Fibroblast of pulmonary artery (primary cell): ENCODE results near the gene DENND1A.

Experiments used
- DNase-seq: peaks from one replicate; pipeline ENCODE4 v3.0.0-alpha.2; 2010; ENCODE audit warnings: low read depth
- H3K4me3 ChIP-seq: replicated peaks from 2 replicates; pipeline ENCODE4 v1.5.1; 2011; ENCODE audit warnings: low read depth, mild to moderate bottlenecking, control low read depth, low read length, moderate library complexity
- CTCF ChIP-seq: IDR thresholded peaks from 2 replicates; pipeline ENCODE4 v1.5.1; 2011; ENCODE audit warnings: mild to moderate bottlenecking, control low read depth, low read length, inconsistent platforms; ENCODE audit errors: missing control alignments

DENND1A gene

GRCh38 chr9:123772374-123772773 is 157.6 kb downstream of the DENND1A start:
- TF ChIP-seq CTCF: no peak
- no peak for DNase-seq
- H3K4me3 ChIP-seq: no peak overlapping the region

GRCh38 chr9:123771690-123772089 is 158.2 kb downstream of the DENND1A start:
- no peak for TF ChIP-seq CTCF
- no peak for DNase-seq
- H3K4me3 ChIP-seq: no peak overlapping the region

- DNase-seq: no peak
- no peak overlapping the region for H3K4me3 ChIP-seq
- TF ChIP-seq CTCF: no peak
Observed at GRCh38 chr9:123769719-123770118, 160.2 kb downstream of the DENND1A start.

DNA sequence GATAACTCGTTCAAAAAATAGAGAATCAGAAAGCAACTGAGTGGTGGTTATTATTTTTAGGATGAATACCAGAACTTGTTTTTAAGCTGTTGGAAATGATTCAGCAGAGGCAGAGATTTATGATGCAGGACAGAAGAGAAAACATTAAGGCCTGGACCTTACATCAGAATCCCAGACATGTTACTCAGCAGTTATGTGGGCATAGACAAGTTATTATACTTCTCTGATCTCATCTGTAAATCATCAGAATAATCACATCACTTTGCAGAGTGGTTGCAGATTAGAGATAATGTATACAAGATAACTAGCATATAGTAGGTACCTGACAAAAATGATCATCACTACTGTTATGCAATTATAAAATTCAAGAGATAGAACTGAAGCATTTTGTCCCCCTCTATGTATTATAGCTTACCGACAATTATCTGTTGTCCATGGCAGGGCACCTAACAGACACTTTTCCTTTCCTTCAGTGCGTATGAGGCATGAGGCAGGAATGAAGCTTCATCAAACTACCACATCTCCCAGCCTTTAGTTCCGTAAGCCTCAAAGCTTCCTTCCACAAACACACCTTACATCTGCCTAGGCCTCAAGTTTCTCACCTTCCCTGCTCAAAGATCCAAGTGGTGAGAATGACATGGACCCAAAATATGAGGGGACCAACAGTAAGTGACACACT is 165.9 kb downstream of the DENND1A start:
- H3K4me3 ChIP-seq: no peak overlapping the region
- TF ChIP-seq CTCF: no peak
- DNase-seq: peak; percentile 36

DNA sequence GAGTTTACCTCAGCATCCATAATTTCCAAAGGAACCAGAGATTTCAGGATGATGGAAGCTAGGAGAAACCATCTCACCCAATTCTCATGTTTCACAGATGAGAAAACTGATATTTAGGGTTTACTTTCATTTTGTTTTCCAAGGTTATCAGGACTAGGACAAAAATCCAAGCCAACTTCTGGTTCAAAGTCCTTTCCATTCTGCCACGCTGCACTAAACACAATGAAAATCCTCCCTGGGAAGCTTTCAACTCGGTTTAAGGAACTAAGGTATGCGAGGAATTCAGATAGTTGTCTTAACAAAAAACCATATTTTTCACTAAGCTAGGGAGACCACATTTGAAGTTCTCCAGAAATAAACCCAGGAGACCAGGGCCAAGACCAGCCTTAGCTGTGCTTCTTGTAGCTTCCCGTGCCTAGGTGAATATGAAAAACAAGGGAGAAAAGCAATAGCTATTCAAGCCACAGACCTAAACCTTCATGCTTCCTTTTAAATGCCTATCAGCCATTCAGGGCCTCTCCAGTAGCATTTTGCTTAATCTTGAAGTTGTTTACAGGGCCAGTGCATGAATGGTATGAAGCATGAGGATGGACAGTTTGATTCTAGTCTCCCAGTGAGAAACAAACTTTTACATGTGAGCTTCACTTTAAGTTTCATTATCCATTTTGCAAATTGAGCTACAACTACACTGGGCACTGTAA is 167.9 kb downstream of the DENND1A start:
- DNase-seq: peak; percentile 25
- no peak overlapping the region for H3K4me3 ChIP-seq
- no peak for TF ChIP-seq CTCF

- no peak overlapping the region for H3K4me3 ChIP-seq
- DNase-seq: no peak
- TF ChIP-seq CTCF: no peak
Observed at GRCh38 chr9:123757960-123758359, 172.0 kb downstream of the DENND1A start.
